ENCODE data around the gene SULT4A1. TPM values are rescaled to one million over a fixed set of nuclear protein-coding genes. Genes with fewer than 3 reads are reported as not detected.

Gene SULT4A1
- total RNA-seq, 1 experiment from 2014 or later = 12.6 TPM

DNA sequence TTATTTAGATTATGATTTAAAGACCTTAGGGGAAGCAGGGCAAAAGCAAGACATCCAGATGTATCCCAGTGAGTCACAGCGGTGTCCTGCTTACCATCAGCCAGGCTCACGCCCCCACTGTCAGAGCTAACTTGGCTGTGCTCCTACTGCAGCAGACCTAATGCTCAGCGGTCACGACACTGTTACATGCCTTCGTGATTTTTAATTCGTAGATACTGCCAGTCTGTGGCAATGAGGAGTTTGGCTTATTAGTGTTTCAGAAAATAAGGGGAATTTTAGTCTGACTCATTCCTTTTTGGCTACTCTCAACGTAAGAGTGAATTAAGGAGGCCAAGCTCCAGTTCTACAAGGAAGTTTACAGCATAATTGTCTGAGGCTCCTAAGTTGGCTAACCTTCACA lies 72.9 kb downstream of the SULT4A1 start:
- POLR2A ChIA-PET = no interaction called here
- TF ChIP-seq NR3C1 (CRISPR knock-in tag; conservative IDR thresholded peaks at IDR 0.05; ENCODE audit: low read depth) = no peak
- TF ChIP-seq SOX15 (CRISPR knock-in tag; IDR thresholded peaks at IDR 0.05) = no peak
- TF ChIP-seq, protein P1, sequence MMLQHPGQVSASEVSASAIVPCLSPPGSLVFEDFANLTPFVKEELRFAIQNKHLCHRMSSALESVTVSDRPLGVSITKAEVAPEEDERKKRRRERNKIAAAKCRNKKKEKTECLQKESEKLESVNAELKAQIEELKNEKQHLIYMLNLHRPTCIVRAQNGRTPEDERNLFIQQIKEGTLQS (CRISPR knock-in tag; conservative IDR thresholded peaks at IDR 0.05) = no peak
- TF ChIP-seq TEAD4 (CRISPR knock-in tag; IDR thresholded peaks at IDR 0.05) = no peak
- TF ChIP-seq FOXJ3 (CRISPR knock-in tag; IDR thresholded peaks at IDR 0.05; ENCODE audit: borderline replicate concordance) = no peak
- no peak for TF ChIP-seq CREB1 (CRISPR knock-in tag; IDR thresholded peaks at IDR 0.05)
- TF ChIP-seq, protein P2, sequence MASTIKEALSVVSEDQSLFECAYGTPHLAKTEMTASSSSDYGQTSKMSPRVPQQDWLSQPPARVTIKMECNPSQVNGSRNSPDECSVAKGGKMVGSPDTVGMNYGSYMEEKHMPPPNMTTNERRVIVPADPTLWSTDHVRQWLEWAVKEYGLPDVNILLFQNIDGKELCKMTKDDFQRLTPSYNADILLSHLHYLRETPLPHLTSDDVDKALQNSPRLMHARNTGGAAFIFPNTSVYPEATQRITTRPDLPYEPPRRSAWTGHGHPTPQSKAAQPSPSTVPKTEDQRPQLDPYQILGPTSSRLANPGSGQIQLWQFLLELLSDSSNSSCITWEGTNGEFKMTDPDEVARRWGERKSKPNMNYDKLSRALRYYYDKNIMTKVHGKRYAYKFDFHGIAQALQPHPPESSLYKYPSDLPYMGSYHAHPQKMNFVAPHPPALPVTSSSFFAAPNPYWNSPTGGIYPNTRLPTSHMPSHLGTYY (CRISPR knock-in tag; IDR thresholded peaks at IDR 0.05) = no peak
- no peak for TF ChIP-seq FOXK1 (CRISPR knock-in tag; IDR thresholded peaks at IDR 0.05)
- TF ChIP-seq, protein P3, sequence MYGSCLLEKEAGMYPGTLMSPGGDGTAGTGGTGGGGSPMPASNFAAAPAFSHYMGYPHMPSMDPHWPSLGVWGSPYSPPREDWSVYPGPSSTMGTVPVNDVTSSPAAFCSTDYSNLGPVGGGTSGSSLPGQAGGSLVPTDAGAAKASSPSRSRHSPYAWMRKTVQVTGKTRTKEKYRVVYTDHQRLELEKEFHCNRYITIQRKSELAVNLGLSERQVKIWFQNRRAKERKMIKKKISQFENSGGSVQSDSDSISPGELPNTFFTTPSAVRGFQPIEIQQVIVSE (CRISPR knock-in tag; IDR thresholded peaks at IDR 0.05; ENCODE audit: borderline replicate concordance) = no peak
- TF ChIP-seq NFATC4 (CRISPR knock-in tag; IDR thresholded peaks at IDR 0.05) = no peak
- TF ChIP-seq, protein P4, sequence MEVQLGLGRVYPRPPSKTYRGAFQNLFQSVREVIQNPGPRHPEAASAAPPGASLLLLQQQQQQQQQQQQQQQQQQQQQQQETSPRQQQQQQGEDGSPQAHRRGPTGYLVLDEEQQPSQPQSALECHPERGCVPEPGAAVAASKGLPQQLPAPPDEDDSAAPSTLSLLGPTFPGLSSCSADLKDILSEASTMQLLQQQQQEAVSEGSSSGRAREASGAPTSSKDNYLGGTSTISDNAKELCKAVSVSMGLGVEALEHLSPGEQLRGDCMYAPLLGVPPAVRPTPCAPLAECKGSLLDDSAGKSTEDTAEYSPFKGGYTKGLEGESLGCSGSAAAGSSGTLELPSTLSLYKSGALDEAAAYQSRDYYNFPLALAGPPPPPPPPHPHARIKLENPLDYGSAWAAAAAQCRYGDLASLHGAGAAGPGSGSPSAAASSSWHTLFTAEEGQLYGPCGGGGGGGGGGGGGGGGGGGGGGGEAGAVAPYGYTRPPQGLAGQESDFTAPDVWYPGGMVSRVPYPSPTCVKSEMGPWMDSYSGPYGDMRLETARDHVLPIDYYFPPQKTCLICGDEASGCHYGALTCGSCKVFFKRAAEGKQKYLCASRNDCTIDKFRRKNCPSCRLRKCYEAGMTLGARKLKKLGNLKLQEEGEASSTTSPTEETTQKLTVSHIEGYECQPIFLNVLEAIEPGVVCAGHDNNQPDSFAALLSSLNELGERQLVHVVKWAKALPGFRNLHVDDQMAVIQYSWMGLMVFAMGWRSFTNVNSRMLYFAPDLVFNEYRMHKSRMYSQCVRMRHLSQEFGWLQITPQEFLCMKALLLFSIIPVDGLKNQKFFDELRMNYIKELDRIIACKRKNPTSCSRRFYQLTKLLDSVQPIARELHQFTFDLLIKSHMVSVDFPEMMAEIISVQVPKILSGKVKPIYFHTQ (CRISPR knock-in tag; IDR thresholded peaks at IDR 0.05) = no peak
- no peak for TF ChIP-seq IRF2 (CRISPR knock-in tag; IDR thresholded peaks at IDR 0.05; ENCODE audit: borderline replicate concordance, low read depth)
- no peak for TF ChIP-seq NFE2L1 (CRISPR knock-in tag; IDR thresholded peaks at IDR 0.05)
- no peak for TF ChIP-seq ELF4 (CRISPR knock-in tag; IDR thresholded peaks at IDR 0.05; ENCODE audit: low read depth)
- TF ChIP-seq ZNF263 (CRISPR knock-in tag; IDR thresholded peaks at IDR 0.05; ENCODE audit: low read depth) = no peak
- TF ChIP-seq MYBL2 (CRISPR knock-in tag; IDR thresholded peaks at IDR 0.05) = no peak
- TF ChIP-seq, protein P5, sequence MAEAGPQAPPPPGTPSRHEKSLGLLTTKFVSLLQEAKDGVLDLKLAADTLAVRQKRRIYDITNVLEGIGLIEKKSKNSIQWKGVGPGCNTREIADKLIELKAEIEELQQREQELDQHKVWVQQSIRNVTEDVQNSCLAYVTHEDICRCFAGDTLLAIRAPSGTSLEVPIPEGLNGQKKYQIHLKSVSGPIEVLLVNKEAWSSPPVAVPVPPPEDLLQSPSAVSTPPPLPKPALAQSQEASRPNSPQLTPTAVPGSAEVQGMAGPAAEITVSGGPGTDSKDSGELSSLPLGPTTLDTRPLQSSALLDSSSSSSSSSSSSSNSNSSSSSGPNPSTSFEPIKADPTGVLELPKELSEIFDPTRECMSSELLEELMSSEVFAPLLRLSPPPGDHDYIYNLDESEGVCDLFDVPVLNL (CRISPR knock-in tag; IDR thresholded peaks at IDR 0.05; ENCODE audit: borderline replicate concordance, low read depth) = no peak
- TF ChIP-seq, protein P6, sequence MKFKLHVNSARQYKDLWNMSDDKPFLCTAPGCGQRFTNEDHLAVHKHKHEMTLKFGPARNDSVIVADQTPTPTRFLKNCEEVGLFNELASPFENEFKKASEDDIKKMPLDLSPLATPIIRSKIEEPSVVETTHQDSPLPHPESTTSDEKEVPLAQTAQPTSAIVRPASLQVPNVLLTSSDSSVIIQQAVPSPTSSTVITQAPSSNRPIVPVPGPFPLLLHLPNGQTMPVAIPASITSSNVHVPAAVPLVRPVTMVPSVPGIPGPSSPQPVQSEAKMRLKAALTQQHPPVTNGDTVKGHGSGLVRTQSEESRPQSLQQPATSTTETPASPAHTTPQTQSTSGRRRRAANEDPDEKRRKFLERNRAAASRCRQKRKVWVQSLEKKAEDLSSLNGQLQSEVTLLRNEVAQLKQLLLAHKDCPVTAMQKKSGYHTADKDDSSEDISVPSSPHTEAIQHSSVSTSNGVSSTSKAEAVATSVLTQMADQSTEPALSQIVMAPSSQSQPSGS (CRISPR knock-in tag; IDR thresholded peaks at IDR 0.05; ENCODE audit: borderline replicate concordance, low read depth) = no peak
- no peak for TF ChIP-seq ZNF317 (CRISPR knock-in tag; IDR thresholded peaks at IDR 0.05; ENCODE audit: borderline replicate concordance, low read depth)
- no peak for DNase-seq (ENCODE audit: low spot score)

More for the DNA sequence above, 72.9 kb downstream of the SULT4A1 start:
- H3K27me3 Mint-ChIP-seq (ENCODE audit: low read depth) = no peaks in the 10 kb centered on the region; the same call in 1 of the 2 replicates
- H3K9me3 Mint-ChIP-seq = no peaks in the 10 kb centered on the region
- no peak overlapping the region for H3K27ac Mint-ChIP-seq
- no peaks in the 10 kb centered on the region for H3K4me1 Mint-ChIP-seq
- no peak overlapping the region for H3K4me3 Mint-ChIP-seq
- CTCF ChIA-PET = no interaction called here
- ATAC-seq = no peak
- H3K36me3 Mint-ChIP-seq = no peaks in the 10 kb centered on the region

Data from WTC11 (cell line).